Uterus (tissue), 2 donors: ENCODE data around the gene NBEA.

Source experiments
- CTCF ChIP-seq, 4 experiments: fragments of 200-600 bp in 2 of 4; fragments of 450-650 bp in 2 of 4; sonication (generic) in 2 of 4; IDR thresholded peaks; one replicate each; pipeline ENCODE4 v1.5.1; 2016 to 2019; ENCODE audit warnings: antibody characterized with exemption in 4 of 4, mild to moderate bottlenecking in 2 of 4, moderate library complexity in 1 of 4
- POLR2A ChIP-seq, 2 donors: fragments of 450-650 bp; IDR thresholded peaks; one replicate each; pipeline ENCODE4 v1.6.1; 2016; ENCODE audit warnings: antibody characterized with exemption in 2 of 2, mild to moderate bottlenecking in 1 of 2, moderate library complexity in 1 of 2

GRCh38 chr13:35720690-35721554 lies 778.9 kb downstream of the NBEA start:
- TF ChIP-seq CTCF (IDR thresholded peaks at IDR 0.05) (peak; percentile 71 to 90 (median 76)), POLR2A (IDR thresholded peaks at IDR 0.05) (no peak)
